ENCODE data around the gene SLC2A4RG. TPM values are rescaled to one million over a fixed set of nuclear protein-coding genes. Genes with fewer than 3 reads are reported as not detected.

The SLC2A4RG gene
- total RNA-seq, 1 experiment from 2014 or later, result 105 TPM

DNA sequence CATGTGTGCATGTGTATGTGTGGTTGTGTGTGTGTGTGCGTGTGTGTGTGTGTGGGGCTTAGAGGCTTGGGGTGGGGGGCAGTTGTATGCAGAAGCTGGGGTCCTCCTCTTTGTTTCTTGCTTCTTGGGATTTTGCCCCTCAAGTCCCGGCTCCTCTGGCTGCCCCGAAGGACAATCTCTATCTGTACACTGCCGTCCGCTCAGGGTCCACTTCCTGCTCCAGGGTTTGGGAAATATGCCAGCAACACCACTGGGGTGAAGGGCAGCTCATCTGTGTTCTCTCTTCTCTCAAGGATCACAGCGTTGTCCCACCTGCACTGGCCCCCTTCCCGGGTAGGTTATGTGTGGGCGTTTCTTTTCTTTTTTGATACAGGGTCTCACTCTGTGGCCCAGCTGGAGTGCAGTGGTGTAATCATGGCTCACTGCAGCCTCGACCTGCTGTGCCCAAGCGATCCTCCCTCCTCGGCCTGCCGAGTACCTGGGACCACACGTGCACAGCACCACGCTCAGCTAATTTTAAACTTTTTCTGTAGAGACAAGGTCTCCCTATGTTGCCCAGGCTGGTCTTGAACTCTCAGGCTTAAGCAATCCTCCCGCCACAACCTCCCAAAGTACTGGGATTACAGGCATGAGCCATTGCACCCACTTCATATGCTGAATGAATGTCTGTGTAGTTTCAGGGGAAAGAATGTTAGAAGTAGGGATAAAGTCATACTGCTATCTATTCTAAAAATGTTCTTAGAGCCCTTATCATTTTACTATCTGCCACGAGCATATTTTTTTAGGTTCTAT is 25.7 kb downstream of the SLC2A4RG start:
- DNase-seq (ENCODE audit: unreplicated experiment), result no peak
- H3K36me3 Mint-ChIP-seq (ENCODE audit: insufficient read depth, unreplicated experiment), result no peaks in the 10 kb centered on the region
- no TSS peak for BruUV-seq (replicated peaks)
- no peak overlapping the region for H3K27ac Mint-ChIP-seq (ENCODE audit: low read depth, unreplicated experiment)
- no peaks in the 10 kb centered on the region for H3K9me3 Mint-ChIP-seq (ENCODE audit: unreplicated experiment)
- no peaks in the 10 kb centered on the region for H3K27me3 Mint-ChIP-seq (ENCODE audit: insufficient read depth, unreplicated experiment)
- intact Hi-C loops (cut with micrococcal nuclease), result no loop called here
- ChIA-PET CTCF (interaction anchor here (1.0 to 1.1 kb wide), 2 partner anchors 57 to 89 kb away, joined by 4 read pairs; no protein-coding TSS in a partner anchor), POLR2A (no interaction called here)
- TF ChIP-seq, protein P1, sequence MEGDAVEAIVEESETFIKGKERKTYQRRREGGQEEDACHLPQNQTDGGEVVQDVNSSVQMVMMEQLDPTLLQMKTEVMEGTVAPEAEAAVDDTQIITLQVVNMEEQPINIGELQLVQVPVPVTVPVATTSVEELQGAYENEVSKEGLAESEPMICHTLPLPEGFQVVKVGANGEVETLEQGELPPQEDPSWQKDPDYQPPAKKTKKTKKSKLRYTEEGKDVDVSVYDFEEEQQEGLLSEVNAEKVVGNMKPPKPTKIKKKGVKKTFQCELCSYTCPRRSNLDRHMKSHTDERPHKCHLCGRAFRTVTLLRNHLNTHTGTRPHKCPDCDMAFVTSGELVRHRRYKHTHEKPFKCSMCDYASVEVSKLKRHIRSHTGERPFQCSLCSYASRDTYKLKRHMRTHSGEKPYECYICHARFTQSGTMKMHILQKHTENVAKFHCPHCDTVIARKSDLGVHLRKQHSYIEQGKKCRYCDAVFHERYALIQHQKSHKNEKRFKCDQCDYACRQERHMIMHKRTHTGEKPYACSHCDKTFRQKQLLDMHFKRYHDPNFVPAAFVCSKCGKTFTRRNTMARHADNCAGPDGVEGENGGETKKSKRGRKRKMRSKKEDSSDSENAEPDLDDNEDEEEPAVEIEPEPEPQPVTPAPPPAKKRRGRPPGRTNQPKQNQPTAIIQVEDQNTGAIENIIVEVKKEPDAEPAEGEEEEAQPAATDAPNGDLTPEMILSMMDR (IDR thresholded peaks at IDR 0.05; ENCODE audit: unreplicated experiment), result no peak
- no peaks in the 10 kb centered on the region for H3K4me1 Mint-ChIP-seq (ENCODE audit: insufficient read depth, unreplicated experiment)
- no peak overlapping the region for H3K4me3 Mint-ChIP-seq (ENCODE audit: unreplicated experiment)

DNA sequence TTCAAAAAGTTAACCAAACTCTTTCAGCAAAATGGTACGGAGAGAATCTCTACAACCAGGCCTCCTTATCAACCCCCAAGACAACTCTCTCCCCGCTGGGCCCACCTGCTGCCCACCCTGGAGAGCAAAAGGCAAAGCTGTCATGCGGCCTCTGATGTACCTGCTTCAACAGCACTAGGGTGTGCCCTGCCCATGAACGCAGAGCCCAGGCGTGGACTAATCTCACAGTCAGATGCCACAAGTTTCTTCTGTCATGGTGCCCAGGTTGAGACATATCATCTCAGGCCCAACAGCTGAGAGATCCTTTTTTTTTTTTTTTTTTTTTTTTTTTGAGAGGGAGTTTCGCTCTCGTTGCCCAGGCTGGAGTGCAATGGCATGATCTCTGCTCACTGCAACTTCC is 26.3 kb downstream of the SLC2A4RG start:
- ChIA-PET POLR2A (interaction anchor here (0.7 to 1.2 kb wide), 3 partner anchors 18 to 25 kb away, joined by 3 to 4 read pairs (median 3); no protein-coding TSS in a partner anchor), CTCF (interaction anchor here (1.1 kb wide), 2 partner anchors 9 to 57 kb away, joined by 3 to 4 read pairs; no protein-coding TSS in a partner anchor)
- no peak overlapping the region for H3K4me3 Mint-ChIP-seq (ENCODE audit: unreplicated experiment)
- no peaks in the 10 kb centered on the region for H3K27me3 Mint-ChIP-seq (ENCODE audit: insufficient read depth, unreplicated experiment)
- no peaks in the 10 kb centered on the region for H3K9me3 Mint-ChIP-seq (ENCODE audit: unreplicated experiment)
- no peak for DNase-seq (ENCODE audit: unreplicated experiment)
- TF ChIP-seq, protein P1 (IDR thresholded peaks at IDR 0.05; ENCODE audit: unreplicated experiment), result no peak
- H3K4me1 Mint-ChIP-seq (ENCODE audit: insufficient read depth, unreplicated experiment), result no peaks in the 10 kb centered on the region
- no peak overlapping the region for H3K27ac Mint-ChIP-seq (ENCODE audit: low read depth, unreplicated experiment)
- intact Hi-C loops (cut with micrococcal nuclease), result no loop called here
- H3K36me3 Mint-ChIP-seq (ENCODE audit: insufficient read depth, unreplicated experiment), result no peaks in the 10 kb centered on the region
- BruUV-seq (replicated peaks), result no TSS peak

DNA sequence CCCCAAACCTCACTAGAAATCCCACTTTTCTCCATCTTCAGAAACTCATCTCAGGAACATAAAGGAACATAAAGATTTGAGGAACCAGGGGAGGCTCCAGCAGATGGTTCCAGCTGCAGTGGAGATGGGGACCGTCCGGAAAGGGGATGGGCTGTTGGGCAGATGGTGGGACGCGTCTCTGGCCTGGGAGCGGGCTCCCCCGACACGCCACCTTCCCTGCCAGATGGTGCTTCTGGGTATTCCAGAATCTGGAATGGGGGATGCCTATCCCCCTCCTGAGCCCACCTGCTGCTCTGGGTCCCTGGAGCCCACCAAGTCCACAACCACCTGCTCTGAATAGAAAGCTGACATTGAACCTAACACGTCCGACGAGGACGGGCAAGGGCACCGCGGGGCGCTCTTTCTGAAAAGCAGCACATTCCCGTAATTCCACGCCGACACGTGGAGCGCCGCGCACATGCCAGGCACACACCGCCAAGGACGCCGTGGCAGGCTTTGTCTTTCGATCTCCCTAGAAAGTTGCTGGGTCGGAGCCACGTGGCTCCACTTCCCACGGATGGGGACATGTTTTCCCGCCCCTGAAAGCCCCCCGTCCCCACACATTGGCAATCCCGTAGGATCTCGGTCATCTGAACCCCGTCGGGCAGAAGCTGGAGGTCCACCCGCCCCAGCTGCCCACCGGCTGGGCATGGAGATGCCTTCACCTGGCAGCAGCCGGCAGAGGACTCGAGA is 27.3 kb downstream of the SLC2A4RG start:
- Mint-ChIP-seq H3K27ac (ENCODE audit: low read depth, unreplicated experiment) (no peak overlapping the region), H3K4me3 (ENCODE audit: unreplicated experiment) (no peak overlapping the region), H3K9me3 (ENCODE audit: unreplicated experiment) (no peaks in the 10 kb centered on the region), H3K36me3 (ENCODE audit: insufficient read depth, unreplicated experiment) (no peaks in the 10 kb centered on the region), H3K4me1 (ENCODE audit: insufficient read depth, unreplicated experiment) (no peaks in the 10 kb centered on the region), H3K27me3 (ENCODE audit: insufficient read depth, unreplicated experiment) (no peaks in the 10 kb centered on the region)
- DNase-seq (ENCODE audit: unreplicated experiment), result no peak
- no TSS peak for BruUV-seq (replicated peaks)
- ChIA-PET CTCF (interaction anchor here (0.6 to 2.9 kb wide), 4 partner anchors 8 to 796 kb away, joined by 3 to 9 read pairs (median 4); no protein-coding TSS in a partner anchor), POLR2A (interaction anchor here (0.6 to 1.2 kb wide), 4 partner anchors 17 to 353 kb away, joined by 3 to 4 read pairs (median 3); no protein-coding TSS in a partner anchor)
- TF ChIP-seq, protein P1 (IDR thresholded peaks at IDR 0.05; ENCODE audit: unreplicated experiment), result no peak
- intact Hi-C loops (cut with micrococcal nuclease), result no loop called here

DNA sequence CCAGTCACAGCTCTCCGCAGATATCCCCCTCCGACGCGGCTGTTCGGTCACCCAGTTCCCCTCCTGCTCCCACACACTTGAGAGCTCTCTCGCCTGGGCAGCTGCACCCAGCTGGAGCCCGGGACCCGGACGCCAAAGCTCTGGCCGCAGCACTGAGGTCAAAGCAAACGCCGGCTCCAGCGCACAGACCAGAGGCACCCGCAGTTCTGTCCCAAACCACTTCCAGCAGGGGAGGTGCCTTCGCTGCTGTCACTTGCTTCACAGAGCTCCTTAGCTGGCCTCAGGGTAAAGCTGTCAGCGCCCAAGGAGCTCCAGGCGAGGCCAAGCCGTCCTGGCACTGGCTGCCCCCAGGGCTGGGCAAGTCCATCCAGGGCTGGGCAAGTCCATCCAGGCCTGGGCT is 27.9 kb downstream of the SLC2A4RG start:
- Mint-ChIP-seq H3K36me3 (ENCODE audit: insufficient read depth, unreplicated experiment) (no peaks in the 10 kb centered on the region), H3K9me3 (ENCODE audit: unreplicated experiment) (no peaks in the 10 kb centered on the region), H3K27me3 (ENCODE audit: insufficient read depth, unreplicated experiment) (no peaks in the 10 kb centered on the region), H3K27ac (ENCODE audit: low read depth, unreplicated experiment) (no peak overlapping the region), H3K4me1 (ENCODE audit: insufficient read depth, unreplicated experiment) (no peaks in the 10 kb centered on the region), H3K4me3 (ENCODE audit: unreplicated experiment) (no peak overlapping the region)
- no TSS peak for BruUV-seq (replicated peaks)
- TF ChIP-seq, protein P1 (IDR thresholded peaks at IDR 0.05; ENCODE audit: unreplicated experiment), result no peak
- CTCF ChIA-PET, result interaction anchor here (0.6 to 2.9 kb wide), 2 partner anchors 19 to 217 kb away, joined by 3 to 9 read pairs; no protein-coding TSS in a partner anchor
- no peak for DNase-seq (ENCODE audit: unreplicated experiment)
- intact Hi-C loops (cut with micrococcal nuclease), result no loop called here
- POLR2A ChIA-PET, result interaction anchor here (0.6 to 0.8 kb wide), 3 partner anchors 97 to 353 kb away, joined by 3 read pairs; partner anchors contain the start of gene TPD52L2
